Measurements from ENCODE around the gene GDPD4.

GRCh38 chr11:77287136-77287535 is 14.3 kb downstream of the GDPD4 start:
- TF ChIP-seq POLR2AphosphoS5 (IDR thresholded peaks at IDR 0.05; ENCODE audit: low read depth, low read length) (no peak), CTCF (IDR thresholded peaks at IDR 0.05 in 2 of 3, conservative IDR thresholded peaks at IDR 0.05 in 1 of 3; ENCODE audit: borderline replicate concordance in 1 of 3, insufficient read depth in 1 of 3, low read depth in 2 of 3, low read length in 2 of 3) (no peak), JUND (IDR thresholded peaks at IDR 0.05) (no peak), POLR2A (IDR thresholded peaks at IDR 0.05; ENCODE audit: borderline replicate concordance, extremely low read depth, insufficient read depth, insufficient read length) (no peak), YY1 (IDR thresholded peaks at IDR 0.05; ENCODE audit: extremely low read depth, insufficient replicate concordance, low read depth, low read length) (no peak), ZBTB33 (IDR thresholded peaks at IDR 0.05; ENCODE audit: extremely low read depth, insufficient replicate concordance, low read length) (no peak), EZH2phosphoT487 (IDR thresholded peaks at IDR 0.05; ENCODE audit: borderline replicate concordance) (no peak), RAD21 (IDR thresholded peaks at IDR 0.05; ENCODE audit: low read depth) (no peak), CBX3 (IDR thresholded peaks at IDR 0.05; ENCODE audit: low read depth) (no peak), SP1 (IDR thresholded peaks at IDR 0.05; ENCODE audit: low read depth) (no peak), EZH2 (IDR thresholded peaks at IDR 0.05) (no peak)
- TF ChIP-seq, protein P1, sequence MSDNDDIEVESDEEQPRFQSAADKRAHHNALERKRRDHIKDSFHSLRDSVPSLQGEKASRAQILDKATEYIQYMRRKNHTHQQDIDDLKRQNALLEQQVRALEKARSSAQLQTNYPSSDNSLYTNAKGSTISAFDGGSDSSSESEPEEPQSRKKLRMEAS (IDR thresholded peaks at IDR 0.05): no peak
